WTC11 (cell line): ENCODE data around the gene PCDHA12.

ENCODE experiments used
- NR2C2 ChIP-seq: sonication (generic); formaldehyde crosslinking; IDR thresholded peaks from 2 replicates; pipeline ENCODE4 v1.8.0; 2022; ENCODE audit warnings: mild to moderate bottlenecking, missing genetic modification reagents
- ZNF138 ChIP-seq: sonication (generic); formaldehyde crosslinking; conservative IDR thresholded peaks from 2 replicates; pipeline ENCODE4 v1.8.1; 2022; ENCODE audit warnings: mild to moderate bottlenecking, moderate library complexity, missing genetic modification reagents
- TF ChIP-seq, protein P1 (sequence below): sonication (generic); formaldehyde crosslinking; IDR thresholded peaks from 2 replicates; pipeline ENCODE4 v1.8.0; 2022; ENCODE audit warnings: mild to moderate bottlenecking, missing genetic modification reagents
- TF ChIP-seq, protein P2 (sequence below): sonication (generic); formaldehyde crosslinking; conservative IDR thresholded peaks from 2 replicates; pipeline ENCODE4 v1.8.1; 2022; ENCODE audit warnings: mild to moderate bottlenecking, missing genetic modification reagents
- TF ChIP-seq, protein P3 (sequence below): fragments of 200-600 bp; IDR thresholded peaks from 2 replicates; pipeline ENCODE4 v1.8.0; 2022; ENCODE audit warnings: antibody characterized with exemption
- TF ChIP-seq, protein P4 (sequence below): sonication (generic); formaldehyde crosslinking; IDR thresholded peaks from 2 replicates; pipeline ENCODE4 v1.8.1; 2023; ENCODE audit warnings: mild to moderate bottlenecking, moderate library complexity, missing genetic modification reagents
- TF ChIP-seq, protein P5 (sequence below): sonication (generic); formaldehyde crosslinking; IDR thresholded peaks from 2 replicates; pipeline ENCODE4 v1.8.1; 2023; ENCODE audit warnings: mild to moderate bottlenecking, missing genetic modification reagents
- TF ChIP-seq, protein P6 (sequence below): sonication (generic); formaldehyde crosslinking; IDR thresholded peaks from 2 replicates; pipeline ENCODE4 v1.8.1; 2023; ENCODE audit warnings: mild to moderate bottlenecking, missing genetic modification reagents, moderate library complexity

DNA sequence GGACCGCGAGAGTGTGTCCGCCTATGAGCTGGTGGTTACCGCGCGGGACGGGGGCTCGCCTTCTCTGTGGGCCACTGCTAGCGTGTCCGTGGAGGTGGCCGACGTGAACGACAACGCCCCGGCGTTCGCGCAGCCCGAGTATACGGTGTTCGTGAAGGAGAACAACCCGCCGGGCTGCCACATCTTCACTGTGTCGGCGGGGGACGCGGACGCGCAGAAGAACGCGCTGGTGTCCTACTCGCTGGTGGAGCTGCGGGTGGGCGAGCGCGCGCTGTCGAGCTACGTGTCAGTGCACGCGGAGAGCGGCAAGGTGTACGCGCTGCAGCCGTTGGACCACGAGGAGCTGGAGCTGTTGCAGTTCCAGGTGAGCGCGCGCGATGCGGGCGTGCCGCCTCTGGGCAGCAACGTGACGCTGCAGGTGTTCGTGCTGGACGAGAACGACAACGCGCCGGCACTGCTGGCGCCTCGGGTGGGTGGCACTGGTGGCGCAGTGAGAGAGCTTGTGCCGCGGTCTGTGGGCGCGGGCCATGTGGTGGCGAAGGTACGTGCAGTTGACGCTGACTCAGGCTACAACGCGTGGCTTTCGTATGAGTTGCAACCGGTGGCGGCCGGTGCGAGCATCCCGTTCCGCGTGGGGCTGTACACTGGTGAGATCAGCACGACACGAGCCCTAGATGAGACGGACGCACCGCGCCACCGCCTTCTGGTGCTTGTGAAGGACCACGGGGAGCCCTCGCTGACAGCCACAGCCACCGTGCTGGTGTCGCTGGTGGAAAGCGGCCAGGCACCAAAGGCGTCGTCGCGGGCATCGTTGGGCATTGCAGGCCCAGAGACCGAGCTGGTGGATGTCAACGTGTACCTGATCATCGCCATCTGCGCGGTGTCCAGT, 39.2 kb upstream of the PCDHA12 start:
- TF ChIP-seq, protein P1, sequence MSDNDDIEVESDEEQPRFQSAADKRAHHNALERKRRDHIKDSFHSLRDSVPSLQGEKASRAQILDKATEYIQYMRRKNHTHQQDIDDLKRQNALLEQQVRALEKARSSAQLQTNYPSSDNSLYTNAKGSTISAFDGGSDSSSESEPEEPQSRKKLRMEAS (CRISPR knock-in tag) = no peak
- TF ChIP-seq, protein P2, sequence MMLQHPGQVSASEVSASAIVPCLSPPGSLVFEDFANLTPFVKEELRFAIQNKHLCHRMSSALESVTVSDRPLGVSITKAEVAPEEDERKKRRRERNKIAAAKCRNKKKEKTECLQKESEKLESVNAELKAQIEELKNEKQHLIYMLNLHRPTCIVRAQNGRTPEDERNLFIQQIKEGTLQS (CRISPR knock-in tag) = no peak
- TF ChIP-seq, protein P3, sequence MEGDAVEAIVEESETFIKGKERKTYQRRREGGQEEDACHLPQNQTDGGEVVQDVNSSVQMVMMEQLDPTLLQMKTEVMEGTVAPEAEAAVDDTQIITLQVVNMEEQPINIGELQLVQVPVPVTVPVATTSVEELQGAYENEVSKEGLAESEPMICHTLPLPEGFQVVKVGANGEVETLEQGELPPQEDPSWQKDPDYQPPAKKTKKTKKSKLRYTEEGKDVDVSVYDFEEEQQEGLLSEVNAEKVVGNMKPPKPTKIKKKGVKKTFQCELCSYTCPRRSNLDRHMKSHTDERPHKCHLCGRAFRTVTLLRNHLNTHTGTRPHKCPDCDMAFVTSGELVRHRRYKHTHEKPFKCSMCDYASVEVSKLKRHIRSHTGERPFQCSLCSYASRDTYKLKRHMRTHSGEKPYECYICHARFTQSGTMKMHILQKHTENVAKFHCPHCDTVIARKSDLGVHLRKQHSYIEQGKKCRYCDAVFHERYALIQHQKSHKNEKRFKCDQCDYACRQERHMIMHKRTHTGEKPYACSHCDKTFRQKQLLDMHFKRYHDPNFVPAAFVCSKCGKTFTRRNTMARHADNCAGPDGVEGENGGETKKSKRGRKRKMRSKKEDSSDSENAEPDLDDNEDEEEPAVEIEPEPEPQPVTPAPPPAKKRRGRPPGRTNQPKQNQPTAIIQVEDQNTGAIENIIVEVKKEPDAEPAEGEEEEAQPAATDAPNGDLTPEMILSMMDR = no peak
- no peak for TF ChIP-seq NR2C2
- TF ChIP-seq, protein P4, sequence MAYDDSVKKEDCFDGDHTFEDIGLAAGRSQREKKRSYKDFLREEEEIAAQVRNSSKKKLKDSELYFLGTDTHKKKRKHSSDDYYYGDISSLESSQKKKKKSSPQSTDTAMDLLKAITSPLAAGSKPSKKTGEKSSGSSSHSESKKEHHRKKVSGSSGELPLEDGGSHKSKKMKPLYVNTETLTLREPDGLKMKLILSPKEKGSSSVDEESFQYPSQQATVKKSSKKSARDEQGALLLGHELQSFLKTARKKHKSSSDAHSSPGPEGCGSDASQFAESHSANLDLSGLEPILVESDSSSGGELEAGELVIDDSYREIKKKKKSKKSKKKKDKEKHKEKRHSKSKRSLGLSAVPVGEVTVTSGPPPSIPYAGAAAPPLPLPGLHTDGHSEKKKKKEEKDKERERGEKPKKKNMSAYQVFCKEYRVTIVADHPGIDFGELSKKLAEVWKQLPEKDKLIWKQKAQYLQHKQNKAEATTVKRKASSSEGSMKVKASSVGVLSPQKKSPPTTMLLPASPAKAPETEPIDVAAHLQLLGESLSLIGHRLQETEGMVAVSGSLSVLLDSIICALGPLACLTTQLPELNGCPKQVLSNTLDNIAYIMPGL (CRISPR knock-in tag) = no peak
- TF ChIP-seq, protein P5, sequence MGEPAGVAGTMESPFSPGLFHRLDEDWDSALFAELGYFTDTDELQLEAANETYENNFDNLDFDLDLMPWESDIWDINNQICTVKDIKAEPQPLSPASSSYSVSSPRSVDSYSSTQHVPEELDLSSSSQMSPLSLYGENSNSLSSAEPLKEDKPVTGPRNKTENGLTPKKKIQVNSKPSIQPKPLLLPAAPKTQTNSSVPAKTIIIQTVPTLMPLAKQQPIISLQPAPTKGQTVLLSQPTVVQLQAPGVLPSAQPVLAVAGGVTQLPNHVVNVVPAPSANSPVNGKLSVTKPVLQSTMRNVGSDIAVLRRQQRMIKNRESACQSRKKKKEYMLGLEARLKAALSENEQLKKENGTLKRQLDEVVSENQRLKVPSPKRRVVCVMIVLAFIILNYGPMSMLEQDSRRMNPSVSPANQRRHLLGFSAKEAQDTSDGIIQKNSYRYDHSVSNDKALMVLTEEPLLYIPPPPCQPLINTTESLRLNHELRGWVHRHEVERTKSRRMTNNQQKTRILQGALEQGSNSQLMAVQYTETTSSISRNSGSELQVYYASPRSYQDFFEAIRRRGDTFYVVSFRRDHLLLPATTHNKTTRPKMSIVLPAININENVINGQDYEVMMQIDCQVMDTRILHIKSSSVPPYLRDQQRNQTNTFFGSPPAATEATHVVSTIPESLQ (CRISPR knock-in tag) = no peak
- TF ChIP-seq, protein P6, sequence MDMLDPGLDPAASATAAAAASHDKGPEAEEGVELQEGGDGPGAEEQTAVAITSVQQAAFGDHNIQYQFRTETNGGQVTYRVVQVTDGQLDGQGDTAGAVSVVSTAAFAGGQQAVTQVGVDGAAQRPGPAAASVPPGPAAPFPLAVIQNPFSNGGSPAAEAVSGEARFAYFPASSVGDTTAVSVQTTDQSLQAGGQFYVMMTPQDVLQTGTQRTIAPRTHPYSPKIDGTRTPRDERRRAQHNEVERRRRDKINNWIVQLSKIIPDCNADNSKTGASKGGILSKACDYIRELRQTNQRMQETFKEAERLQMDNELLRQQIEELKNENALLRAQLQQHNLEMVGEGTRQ (CRISPR knock-in tag) = no peak
- TF ChIP-seq ZNF138 = no peak
